Naive thymus-derived CD8-positive, alpha-beta T cell (primary cell): Measurements from ENCODE around the gene FGFBP3. TPM values are rescaled to one million over a fixed set of nuclear protein-coding genes. Genes with fewer than 3 reads are reported as not detected.

Experiments
- ATAC-seq, 2 donors: fragments of 150-1000 bp; cut with Tn5 transposase in 1 of 2; sonication (Bioruptor Pico), chemical (Tn5 transposase) in 1 of 2; 1 replicate in 1 of 2; 2 replicates in 1 of 2; pipeline ENCODE4 v1.10.0; 2021; ENCODE audit warnings: mild to moderate bottlenecking in 2 of 2, moderate library complexity in 2 of 2
- POLR2A ChIA-PET: fragments of 350-600 bp; sonication (Branson Sonifier 250); formaldehyde crosslinking; loops from one replicate; lab custom pipeline; 2021; ENCODE audit warnings: antibody characterized with exemption; lab: Charles Lee
- DNase-seq, 10 donors: peaks; one replicate each; pipeline versions ENCODE4 v3.0.0 to v3.0.0-alpha.2; 2020 to 2022
- H3K27ac Mint-ChIP-seq, 10 donors: one replicate each; pipeline ENCODE4 v1.8.0; 2020 to 2022; ENCODE audit warnings: mild to moderate bottlenecking in 10 of 10, mixed read lengths in 10 of 10, moderate library complexity in 4 of 10, inconsistent platforms in 1 of 10
- H3K27me3 Mint-ChIP-seq, 5 donors: one replicate each; pipeline ENCODE4 v1.8.0; 2021 to 2022; ENCODE audit warnings: mixed read lengths in 5 of 5
- H3K36me3 Mint-ChIP-seq, 3 donors: one replicate each; pipeline ENCODE4 v1.8.0; 2020 to 2022; ENCODE audit warnings: mixed read lengths in 3 of 3, mild to moderate bottlenecking in 2 of 3, inconsistent platforms in 1 of 3
- H3K4me1 Mint-ChIP-seq, 4 donors: one replicate each; pipeline ENCODE4 v1.8.0; 2021 to 2022; ENCODE audit warnings: mixed read lengths in 4 of 4
- H3K4me3 Mint-ChIP-seq, 10 donors: one replicate each; pipeline ENCODE4 v1.8.0; 2020 to 2022; ENCODE audit warnings: mild to moderate bottlenecking in 10 of 10, mixed read lengths in 10 of 10, moderate library complexity in 6 of 10, inconsistent platforms in 1 of 10
- H3K9me3 Mint-ChIP-seq, 9 donors: one replicate each; pipeline ENCODE4 v1.8.0; 2020 to 2022; ENCODE audit warnings: mixed read lengths in 9 of 9, mild to moderate bottlenecking in 3 of 9, inconsistent platforms in 1 of 9, moderate library complexity in 1 of 9
- polyA plus RNA-seq, 3 donors: library from polyadenylated mRNA; unstranded; fragments of 300-500 nt; fragmentation: Illumina TruSeq; gene quantifications; one replicate each; pipeline ENCODE4 v1.2.3, GENCODE V29; 2021
- total RNA-seq, 8 experiments: library from RNA in 2 of 8; stranded (reverse) in 2 of 8; gene quantifications; one replicate each; pipeline ENCODE4 v1.2.3 and lab custom pipeline; 2021 to 2026

Gene FGFBP3
- 10 to 100 TPM in 1 of 2 experiments, 1 to 10 TPM in 1; 9.4 to 10.2 TPM for total RNA-seq
- 1 to 10 TPM; 2.5 to 4.0 (median 2.7) TPM for polyA plus RNA-seq
- 0.98 to 5.7 (median 2.6) reads per million in 6 experiments for total RNA-seq (lab: John Stamatoyannopoulos, UW)

GRCh38 chr10:91909117-91909677 lies at the start of gene FGFBP3:
Gene FGFBP3 (minus strand): TSS chr10:91909486. CDS start chr10:91908969, 517 bp downstream.
- H3K9me3 Mint-ChIP-seq, result no peaks in the 10 kb centered on the region
- peaks cover 0 to 11% (median 0%) of the 10 kb centered on the region in 5 donors for H3K27me3 Mint-ChIP-seq
- peak; percentile 18 to 27 for ATAC-seq
- H3K27ac Mint-ChIP-seq, result peak within 1 kb of the TSS; percentile 53 to 96 (median 92)
- POLR2A ChIA-PET, result interaction anchor here (0.8 to 2.6 kb wide), 9 partner anchors 10 to 499 kb away, joined by 3 to 51 read pairs (median 6); partner anchors contain the start of genes BTAF1, HECTD2 and TNKS2
- H3K4me3 Mint-ChIP-seq, result peak within 1 kb of the TSS; percentile 85 to 97 (median 92)
- peak in 3 of 10 donors; percentile 18 to 29 (median 26) for DNase-seq
- peaks cover 8 to 28% (median 21%) of the 10 kb centered on the region in 4 donors for H3K4me1 Mint-ChIP-seq
- H3K36me3 Mint-ChIP-seq, result peaks cover 0 to 3% (median 0%) of the 10 kb centered on the region in 3 donors

- Mint-ChIP-seq H3K9me3 (no peaks in the 10 kb centered on the region), H3K4me3 (no peak overlapping the region), H3K36me3 (peaks cover 13 to 94% (median 35%) of the 10 kb centered on the region in 3 donors), H3K4me1 (peaks cover 0 to 8% (median 0%) of the 10 kb centered on the region in 4 donors), H3K27ac (no peak overlapping the region), H3K27me3 (no peaks in the 10 kb centered on the region)
- POLR2A ChIA-PET, result no interaction called here
- no peak for ATAC-seq
- DNase-seq, result no peak
Observed at GRCh38 chr10:91957091-91957490, 47.8 kb upstream of the FGFBP3 start.

GRCh38 chr10:91955114-91955513 lies 45.8 kb upstream of the FGFBP3 start:
- no peak for ATAC-seq
- no peak overlapping the region for H3K4me3 Mint-ChIP-seq
- H3K27ac Mint-ChIP-seq, result peak overlapping the region in 1 of 10 donors; percentile 48
- peaks cover 0 to 5% (median 0%) of the 10 kb centered on the region in 4 donors for H3K4me1 Mint-ChIP-seq
- no peak for DNase-seq
- peaks cover 9 to 94% (median 41%) of the 10 kb centered on the region in 3 donors for H3K36me3 Mint-ChIP-seq
- H3K9me3 Mint-ChIP-seq, result no peaks in the 10 kb centered on the region
- POLR2A ChIA-PET, result no interaction called here
- no peaks in the 10 kb centered on the region for H3K27me3 Mint-ChIP-seq

GRCh38 chr10:91953600-91954160 lies 44.4 kb upstream of the FGFBP3 start:
- DNase-seq (no peak), ATAC-seq (no peak)
- no peak overlapping the region for H3K4me3 Mint-ChIP-seq
- H3K27me3 Mint-ChIP-seq, result no peaks in the 10 kb centered on the region
- peaks cover 0 to 5% (median 0%) of the 10 kb centered on the region in 4 donors for H3K4me1 Mint-ChIP-seq
- H3K36me3 Mint-ChIP-seq, result peaks cover 5 to 93% (median 30%) of the 10 kb centered on the region in 3 donors
- H3K9me3 Mint-ChIP-seq, result no peaks in the 10 kb centered on the region
- no peak overlapping the region for H3K27ac Mint-ChIP-seq
- POLR2A ChIA-PET, result interaction anchor here (0.6 kb wide), 1 partner anchor 134 kb away, joined by 3 read pairs; no protein-coding TSS in a partner anchor

GRCh38 chr10:91944880-91945630 lies 35.8 kb upstream of the FGFBP3 start:
- H3K4me1 Mint-ChIP-seq, result peaks cover 0 to 14% (median 2%) of the 10 kb centered on the region in 4 donors
- POLR2A ChIA-PET, result no interaction called here
- H3K4me3 Mint-ChIP-seq, result no peak overlapping the region
- H3K27ac Mint-ChIP-seq, result peak overlapping the region in 2 of 10 donors; percentile 40 to 63
- no peaks in the 10 kb centered on the region for H3K27me3 Mint-ChIP-seq
- no peaks in the 10 kb centered on the region for H3K9me3 Mint-ChIP-seq
- DNase-seq (no peak), ATAC-seq (peak in 1 of 2 donors; percentile 20)
- peaks cover 0 to 84% (median 9%) of the 10 kb centered on the region in 3 donors for H3K36me3 Mint-ChIP-seq

- Mint-ChIP-seq H3K27me3 (no peaks in the 10 kb centered on the region), H3K27ac (no peak overlapping the region), H3K4me1 (peaks cover 7 to 25% (median 14%) of the 10 kb centered on the region in 4 donors), H3K4me3 (no peak overlapping the region), H3K9me3 (no peaks in the 10 kb centered on the region), H3K36me3 (peaks cover 1 to 86% (median 19%) of the 10 kb centered on the region in 3 donors)
- POLR2A ChIA-PET, result no interaction called here
- DNase-seq, result no peak
- ATAC-seq, result no peak
Observed at GRCh38 chr10:91941426-91941825, 32.1 kb upstream of the FGFBP3 start.

GRCh38 chr10:91939653-91940052 lies 30.4 kb upstream of the FGFBP3 start:
- Mint-ChIP-seq H3K36me3 (peaks cover 7 to 83% (median 19%) of the 10 kb centered on the region in 3 donors), H3K27me3 (no peaks in the 10 kb centered on the region), H3K9me3 (no peaks in the 10 kb centered on the region), H3K4me3 (no peak overlapping the region), H3K27ac (no peak overlapping the region), H3K4me1 (peaks cover 13 to 28% (median 25%) of the 10 kb centered on the region in 4 donors)
- POLR2A ChIA-PET, result no interaction called here
- DNase-seq (no peak), ATAC-seq (no peak)

- Mint-ChIP-seq H3K36me3 (peaks cover 7 to 64% (median 12%) of the 10 kb centered on the region in 3 donors), H3K4me1 (peaks cover 34 to 62% (median 52%) of the 10 kb centered on the region in 4 donors), H3K27ac (no peak overlapping the region), H3K27me3 (no peaks in the 10 kb centered on the region), H3K4me3 (no peak overlapping the region), H3K9me3 (no peaks in the 10 kb centered on the region)
- POLR2A ChIA-PET, result interaction anchor here (1.1 kb wide), 1 partner anchor 12 kb away, joined by 4 read pairs; the partner anchor contains the start of gene BTAF1
- DNase-seq, result no peak
- no peak for ATAC-seq
Observed at GRCh38 chr10:91935886-91936285, 26.6 kb upstream of the FGFBP3 start.

- H3K9me3 Mint-ChIP-seq, result no peaks in the 10 kb centered on the region
- peaks cover 7 to 45% (median 12%) of the 10 kb centered on the region in 3 donors for H3K36me3 Mint-ChIP-seq
- H3K27ac Mint-ChIP-seq, result peak overlapping the region in 2 of 10 donors; percentile 1 to 22
- no peaks in the 10 kb centered on the region for H3K27me3 Mint-ChIP-seq
- H3K4me1 Mint-ChIP-seq, result peaks cover 35 to 64% (median 61%) of the 10 kb centered on the region in 4 donors
- peak overlapping the region in 1 of 10 donors; percentile 14 for H3K4me3 Mint-ChIP-seq
- DNase-seq (no peak), ATAC-seq (peak in 1 of 2 donors; percentile 49)
- POLR2A ChIA-PET, result no interaction called here
Observed at GRCh38 chr10:91932737-91933136, 23.5 kb upstream of the FGFBP3 start.

GRCh38 chr10:91931526-91932190 lies 22.4 kb upstream of the FGFBP3 start:
- peaks cover 4 to 40% (median 7%) of the 10 kb centered on the region in 3 donors for H3K36me3 Mint-ChIP-seq
- no peaks in the 10 kb centered on the region for H3K9me3 Mint-ChIP-seq
- no peaks in the 10 kb centered on the region for H3K27me3 Mint-ChIP-seq
- ATAC-seq (no peak), DNase-seq (no peak)
- peaks cover 38 to 68% (median 66%) of the 10 kb centered on the region in 4 donors for H3K4me1 Mint-ChIP-seq
- peak overlapping the region in 4 of 10 donors; percentile 6 to 71 (median 14) for H3K27ac Mint-ChIP-seq
- POLR2A ChIA-PET, result interaction anchor here (1.1 kb wide), 1 partner anchor 9 kb away, joined by 3 read pairs; no protein-coding TSS in a partner anchor
- H3K4me3 Mint-ChIP-seq, result peak overlapping the region in 2 of 10 donors; percentile 20 to 33

- ATAC-seq, result no peak
- H3K9me3 Mint-ChIP-seq, result no peaks in the 10 kb centered on the region
- POLR2A ChIA-PET, result interaction anchor here (1.1 kb wide), 1 partner anchor 9 kb away, joined by 3 read pairs; no protein-coding TSS in a partner anchor
- no peak overlapping the region for H3K4me3 Mint-ChIP-seq
- no peak overlapping the region for H3K27ac Mint-ChIP-seq
- no peaks in the 10 kb centered on the region for H3K27me3 Mint-ChIP-seq
- peaks cover 41 to 72% (median 70%) of the 10 kb centered on the region in 4 donors for H3K4me1 Mint-ChIP-seq
- peaks cover under 1 to 38% (median 4%) of the 10 kb centered on the region in 3 donors for H3K36me3 Mint-ChIP-seq
- no peak for DNase-seq
Observed at GRCh38 chr10:91930939-91931338, 21.7 kb upstream of the FGFBP3 start.

GRCh38 chr10:91925022-91925320 lies 15.7 kb upstream of the FGFBP3 start:
- DNase-seq (no peak), ATAC-seq (no peak)
- H3K9me3 Mint-ChIP-seq, result peaks cover 0 to 1% (median 0%) of the 10 kb centered on the region in 9 donors
- H3K4me3 Mint-ChIP-seq, result peak overlapping the region; percentile 88 to 100 (median 94)
- H3K27ac Mint-ChIP-seq, result peak overlapping the region in 4 of 10 donors; percentile 15 to 97 (median 58)
- no peaks in the 10 kb centered on the region for H3K27me3 Mint-ChIP-seq
- peaks cover 22 to 56% (median 49%) of the 10 kb centered on the region in 4 donors for H3K4me1 Mint-ChIP-seq
- POLR2A ChIA-PET, result interaction anchor here (1.3 kb wide), 1 partner anchor 923 kb away, joined by 6 read pairs; the partner anchor contains the start of gene EXOC6
- peaks cover 0 to 17% (median 4%) of the 10 kb centered on the region in 3 donors for H3K36me3 Mint-ChIP-seq
